ENCODE results near the gene TSPO.

Gene TSPO

GRCh38 chr22:43168471-43169309, 17.3 kb downstream of the TSPO start:
- no peak for TF ChIP-seq CTCF (IDR thresholded peaks at IDR 0.05)
- no peaks in the 10 kb centered on the region for H3K9me3 ChIP-seq (ENCODE audit: control insufficient read depth, low read length)
- H3K27ac ChIP-seq, result no peak overlapping the region
- no peaks in the 10 kb centered on the region for H3K4me1 ChIP-seq
- H3K4me3 ChIP-seq (ENCODE audit: low read depth, low read length), result no peak overlapping the region
- no peaks in the 10 kb centered on the region for H3K27me3 ChIP-seq (ENCODE audit: control insufficient read depth, insufficient read depth, low read length)
- no peak overlapping the region for H3K9ac ChIP-seq
- no peak overlapping the region for H3K4me2 ChIP-seq (ENCODE audit: low read length)
- H2AFZ ChIP-seq, result no peak overlapping the region
- H3K36me3 ChIP-seq (ENCODE audit: control insufficient read depth, insufficient read depth, low read length), result no peaks in the 10 kb centered on the region
- no peaks in the 10 kb centered on the region for H3K79me2 ChIP-seq

GRCh38 chr22:43169310-43170130, 18.2 kb downstream of the TSPO start:
- H3K79me2 ChIP-seq, result no peaks in the 10 kb centered on the region
- H3K36me3 ChIP-seq (ENCODE audit: control insufficient read depth, insufficient read depth, low read length), result no peaks in the 10 kb centered on the region
- H3K4me2 ChIP-seq (ENCODE audit: low read length), result no peak overlapping the region
- no peak overlapping the region for H3K4me3 ChIP-seq (ENCODE audit: low read depth, low read length)
- H3K9ac ChIP-seq, result no peak overlapping the region
- no peak overlapping the region for H3K27ac ChIP-seq
- H3K9me3 ChIP-seq (ENCODE audit: control insufficient read depth, low read length), result no peaks in the 10 kb centered on the region
- no peak overlapping the region for H2AFZ ChIP-seq
- no peaks in the 10 kb centered on the region for H3K27me3 ChIP-seq (ENCODE audit: control insufficient read depth, insufficient read depth, low read length)
- no peaks in the 10 kb centered on the region for H3K4me1 ChIP-seq
- no peak for TF ChIP-seq CTCF (IDR thresholded peaks at IDR 0.05)

GRCh38 chr22:43170131-43170480, 18.7 kb downstream of the TSPO start:
- H3K27ac ChIP-seq, result no peak overlapping the region
- H3K36me3 ChIP-seq (ENCODE audit: control insufficient read depth, insufficient read depth, low read length), result no peaks in the 10 kb centered on the region
- no peak for TF ChIP-seq CTCF (IDR thresholded peaks at IDR 0.05)

GRCh38 chr22:43171019-43171491, 19.7 kb downstream of the TSPO start:
- no peaks in the 10 kb centered on the region for H3K27me3 ChIP-seq (ENCODE audit: control insufficient read depth, insufficient read depth, low read length)
- no peaks in the 10 kb centered on the region for H3K79me2 ChIP-seq
- no peak overlapping the region for H3K27ac ChIP-seq
- H3K9ac ChIP-seq, result no peak overlapping the region
- H3K9me3 ChIP-seq (ENCODE audit: control insufficient read depth, low read length), result no peaks in the 10 kb centered on the region
- no peaks in the 10 kb centered on the region for H3K4me1 ChIP-seq
- H2AFZ ChIP-seq, result no peak overlapping the region
- H3K36me3 ChIP-seq (ENCODE audit: control insufficient read depth, insufficient read depth, low read length), result no peaks in the 10 kb centered on the region
- no peak overlapping the region for H3K4me3 ChIP-seq (ENCODE audit: low read depth, low read length)
- TF ChIP-seq CTCF (IDR thresholded peaks at IDR 0.05), result no peak
- H3K4me2 ChIP-seq (ENCODE audit: low read length), result no peak overlapping the region

More at GRCh38 chr22:43170131-43170480, 18.7 kb downstream of the TSPO start:
- Histone ChIP-seq H2AFZ (no peak overlapping the region), H3K9me3 (ENCODE audit: control insufficient read depth, low read length) (no peaks in the 10 kb centered on the region), H3K27me3 (ENCODE audit: control insufficient read depth, insufficient read depth, low read length) (no peaks in the 10 kb centered on the region), H3K4me2 (ENCODE audit: low read length) (no peak overlapping the region), H3K4me1 (no peaks in the 10 kb centered on the region), H3K79me2 (no peaks in the 10 kb centered on the region), H3K9ac (no peak overlapping the region), H3K4me3 (ENCODE audit: low read depth, low read length) (no peak overlapping the region)
